ENCODE data around the gene RPS3A.
"Not testable (repeated sequence)": the region's sequence is repeated elsewhere in the genome, so short reads cannot be mapped to it uniquely, and the experiment has no call there.

Gene RPS3A

GRCh38 chr4:151114986-151115385, 15.6 kb downstream of the RPS3A start:
- DNase-seq (ENCODE audit: low read depth in 2 of 2) = no peak

DNA sequence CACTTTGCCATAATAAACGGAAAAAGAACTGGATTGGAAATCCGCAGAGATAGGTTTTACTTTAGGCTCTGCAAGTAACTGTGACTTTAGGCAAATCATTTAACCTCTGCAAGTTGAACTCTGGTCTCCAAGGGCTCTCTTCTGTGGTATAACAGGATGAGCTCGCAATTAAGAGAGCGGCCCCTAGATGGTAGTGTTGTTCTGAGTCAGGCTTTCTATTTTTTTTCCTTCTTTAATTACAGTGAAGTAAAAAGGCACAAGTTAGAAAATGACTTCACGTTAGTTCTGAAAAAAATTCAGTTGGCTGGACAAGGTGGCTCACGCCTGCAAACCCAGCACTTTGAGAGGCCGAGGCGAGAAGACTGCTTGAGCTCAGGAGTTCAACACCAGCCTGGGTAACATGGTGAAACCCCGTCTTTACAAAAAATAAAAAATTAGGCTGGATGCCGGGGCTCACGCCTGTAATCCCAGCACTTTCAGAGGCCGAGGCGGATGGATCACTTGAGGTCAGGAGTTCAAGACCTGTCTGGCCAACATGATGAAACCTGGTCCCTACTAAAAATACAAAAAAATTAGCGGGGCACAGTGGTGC, 18.0 kb downstream of the RPS3A start:
- DNase-seq (ENCODE audit: low read depth in 2 of 2) = no peak

GRCh38 chr4:151129796-151130195, 30.4 kb downstream of the RPS3A start:
- DNase-seq (ENCODE audit: low read depth in 2 of 2) = no peak

DNA sequence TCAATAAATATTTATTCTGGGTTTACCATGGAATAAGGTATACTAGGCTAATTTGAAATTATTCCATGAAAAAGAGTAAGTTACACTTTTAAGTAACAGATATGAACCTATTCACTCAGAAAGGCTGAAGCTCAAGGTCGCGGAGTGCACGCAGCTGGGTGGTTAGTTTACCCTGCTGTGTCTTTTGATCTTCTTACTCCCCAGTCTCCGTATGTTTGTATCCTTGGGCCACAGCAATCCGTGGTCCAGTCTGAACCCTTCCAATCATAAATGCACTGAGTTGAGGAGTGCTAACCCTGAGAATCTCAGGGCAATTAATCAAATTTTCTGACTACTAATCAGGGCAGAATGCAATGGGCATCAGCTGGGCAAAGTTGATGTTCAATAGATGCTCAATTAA, 33.9 kb downstream of the RPS3A start:
- DNase-seq (ENCODE audit: low read depth in 2 of 2) = no peak

DNA sequence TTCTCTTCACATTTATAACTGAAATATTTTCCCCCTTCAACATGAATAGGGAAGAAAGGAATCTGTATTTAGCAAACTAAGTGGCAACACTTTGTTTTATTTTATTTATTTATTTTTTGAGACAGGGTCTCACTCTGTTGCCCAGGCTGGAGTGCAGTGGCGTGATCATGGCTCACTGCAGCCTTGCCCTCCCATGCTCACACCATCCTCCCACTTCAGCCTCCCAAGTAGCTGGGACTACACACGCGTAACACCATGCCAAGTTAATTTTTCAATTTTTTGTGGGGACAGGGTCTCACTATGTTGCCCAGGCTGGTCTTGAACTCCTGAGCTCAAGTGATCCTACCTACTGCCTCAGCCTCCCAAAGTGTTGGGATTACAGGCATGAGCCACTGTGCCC, 36.6 kb downstream of the RPS3A start:
- DNase-seq (ENCODE audit: low read depth in 2 of 2) = not testable (repeated sequence)

DNA sequence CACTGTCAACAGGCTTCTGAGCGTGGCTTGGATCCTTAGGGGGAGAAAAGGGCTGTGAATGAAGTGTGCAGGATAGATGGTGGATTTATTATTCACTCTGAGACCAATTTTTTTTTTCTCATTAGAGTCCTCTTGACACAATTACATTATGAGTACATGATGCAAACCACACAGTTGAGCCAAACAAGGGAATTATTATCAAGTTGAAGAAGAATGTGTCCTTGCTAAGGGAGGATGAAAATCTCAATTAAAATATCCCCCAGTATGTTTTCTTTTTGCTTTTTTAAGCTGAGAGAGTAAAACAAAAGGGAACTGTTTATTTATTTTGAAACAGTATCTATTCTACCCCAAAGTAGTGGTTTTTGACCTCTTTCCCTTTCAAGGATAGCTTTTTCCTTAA, 40.4 kb downstream of the RPS3A start:
- no peak for DNase-seq (ENCODE audit: low read depth in 2 of 2)

GRCh38 chr4:151142758-151143157, 43.3 kb downstream of the RPS3A start:
- no peak for DNase-seq (ENCODE audit: low read depth in 2 of 2)

GRCh38 chr4:151143162-151143561, 43.7 kb downstream of the RPS3A start:
- DNase-seq (ENCODE audit: low read depth in 2 of 2) = no peak

GRCh38 chr4:151143811-151144210, 44.4 kb downstream of the RPS3A start:
- no peak for DNase-seq (ENCODE audit: low read depth in 2 of 2)

- no peak for DNase-seq (ENCODE audit: low read depth in 2 of 2)
These were observed 45.1 kb downstream of the RPS3A start for GRCh38 chr4:151144329-151145072.

DNA sequence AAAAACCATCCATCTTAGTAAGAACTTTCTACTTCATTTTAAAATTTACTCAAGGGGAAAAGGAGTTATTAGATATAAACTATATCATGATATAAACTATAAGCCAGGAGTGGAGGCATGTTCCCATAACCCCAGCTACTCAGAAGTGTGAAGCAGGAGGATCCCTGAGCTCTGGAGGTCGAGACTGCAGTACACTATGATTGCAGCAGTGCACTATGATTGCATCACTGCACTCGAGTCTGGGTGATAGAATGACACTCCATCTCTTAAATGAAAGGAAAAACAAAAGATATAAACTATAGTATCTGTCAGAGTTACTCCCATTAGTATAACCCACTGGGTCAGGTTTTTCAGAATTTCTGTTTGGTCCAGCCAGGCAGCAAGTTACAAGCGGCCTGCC, 47.6 kb downstream of the RPS3A start:
- DNase-seq (ENCODE audit: low read depth in 2 of 2) = no peak

DNA sequence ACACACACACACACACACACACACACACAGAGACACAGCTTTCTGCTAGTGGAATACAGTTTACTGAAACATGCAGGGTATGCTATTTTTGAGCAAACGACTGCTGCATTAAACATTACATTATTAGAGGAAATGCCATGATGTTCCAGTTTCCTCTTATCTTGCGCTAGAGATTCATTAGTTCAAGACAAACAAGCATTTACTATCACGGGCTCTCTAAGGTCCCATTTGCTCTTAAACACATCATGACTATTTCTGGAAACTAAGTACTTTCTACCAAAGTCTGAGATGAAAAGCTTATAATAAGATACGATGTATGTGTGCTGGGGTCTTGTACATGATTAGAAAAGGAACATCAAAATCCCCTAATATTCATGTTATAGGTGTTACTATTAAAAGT, 48.8 kb downstream of the RPS3A start:
- DNase-seq (ENCODE audit: low read depth in 2 of 2) = no peak

- no peak for DNase-seq (ENCODE audit: low read depth in 2 of 2)
These were observed 51.6 kb downstream of the RPS3A start for GRCh38 chr4:151150821-151151580.

DNA sequence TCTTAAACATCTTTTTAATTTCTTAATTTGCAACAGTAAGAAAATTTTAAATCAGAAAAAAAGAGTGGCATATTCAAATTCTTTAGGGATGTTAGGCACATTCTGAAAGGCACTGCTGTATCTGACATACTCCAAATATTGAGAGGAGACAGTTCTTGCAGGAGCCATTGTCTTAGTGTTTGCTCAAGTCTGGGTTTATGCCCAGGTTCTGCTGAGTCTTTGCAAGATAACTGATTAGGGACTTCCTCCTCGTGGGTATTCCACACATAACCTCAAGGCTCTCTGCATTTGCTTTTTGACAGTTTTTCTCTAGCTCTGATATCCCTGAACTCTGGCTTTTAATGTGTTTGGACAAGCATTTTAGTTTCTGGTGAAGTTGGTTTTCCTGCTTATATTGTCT, 52.6 kb downstream of the RPS3A start:
- DNase-seq (ENCODE audit: low read depth in 2 of 2) = no peak

- DNase-seq (ENCODE audit: low read depth in 2 of 2) = no peak
These were observed 54.2 kb downstream of the RPS3A start for GRCh38 chr4:151153585-151153984.

Measured in stimulated activated CD8-positive, alpha-beta memory T cell treated with anti-CD3 and anti-CD28 coated beads, Interleukin-15, amount 100 ng/mL, for 4 hours (primary cell).